ENCODE data around the gene SORCS2.

The SORCS2 gene

GRCh38 chr4:7510066-7510465 lies 317.7 kb downstream of the SORCS2 start:
- no peak overlapping the region for H4K8ac ChIP-seq (ENCODE audit: low read length)
- no peak overlapping the region for H3K27ac ChIP-seq (ENCODE audit: low read length, poor library complexity, severe bottlenecking)
- H3K4me2 ChIP-seq (ENCODE audit: low read length, poor library complexity, severe bottlenecking) = no peak overlapping the region
- H3K79me1 ChIP-seq (replicated peaks; ENCODE audit: low read length, poor library complexity, severe bottlenecking) = no peaks in the 10 kb centered on the region
- no peak overlapping the region for H2BK12ac ChIP-seq (ENCODE audit: low read length in 2 of 2)
- H3K9ac ChIP-seq (ENCODE audit: low read length) = no peak overlapping the region
- no peaks in the 10 kb centered on the region for H3K36me3 ChIP-seq (ENCODE audit: control insufficient read depth in 1 of 2, insufficient read depth in 2 of 2, low read depth in 1 of 2, low read length in 2 of 2)
- H2BK120ac ChIP-seq (ENCODE audit: low read depth, low read length) = no peak overlapping the region
- H3K23ac ChIP-seq (ENCODE audit: low read length in 2 of 2) = no peak overlapping the region
- H3K4ac ChIP-seq (ENCODE audit: low read depth in 1 of 2, low read length in 2 of 2) = no peak overlapping the region
- no peak overlapping the region for H2AK5ac ChIP-seq (ENCODE audit: low read length, severe bottlenecking)
- peak overlapping the region in 1 of 2 experiments; percentile 53 for H3K14ac ChIP-seq (ENCODE audit: low read length in 2 of 2)
- no peak overlapping the region for H2BK5ac ChIP-seq (ENCODE audit: low read depth, low read length, poor library complexity, severe bottlenecking)
- H3K4me1 ChIP-seq (ENCODE audit: control insufficient read depth, insufficient read depth, low read depth, low read length) = peaks cover 21% of the 10 kb centered on the region
- H3K4me3 ChIP-seq (ENCODE audit: insufficient read depth in 1 of 2, low read depth in 1 of 2, low read length in 2 of 2) = no peak overlapping the region
- no peaks in the 10 kb centered on the region for H3K9me3 ChIP-seq (ENCODE audit: control insufficient read depth, low read length)
- no peak overlapping the region for H3K18ac ChIP-seq (ENCODE audit: low read depth in 1 of 2, low read length in 2 of 2)
- no peak overlapping the region for H2AFZ ChIP-seq (ENCODE audit: low read depth, low read length)
- no peak overlapping the region for H4K91ac ChIP-seq (ENCODE audit: low read length)
- H2BK15ac ChIP-seq (ENCODE audit: low read depth, poor library complexity, severe bottlenecking) = no peak overlapping the region
- WGBS = 91% methylated on average over 27 of the region's 27 CpGs
- DNase-seq = no peak
- H3K27me3 ChIP-seq (ENCODE audit: control insufficient read depth in 1 of 2, insufficient read depth in 1 of 2, low read length in 2 of 2) = peaks cover 6 to 22% of the 10 kb centered on the region in 2 experiments

- H3K4me3 ChIP-seq (ENCODE audit: insufficient read depth in 1 of 2, low read depth in 1 of 2, low read length in 2 of 2) = no peak overlapping the region
- H3K9ac ChIP-seq (ENCODE audit: low read length) = no peak overlapping the region
- peaks cover 0 to 2% of the 10 kb centered on the region in 2 experiments for H3K36me3 ChIP-seq (ENCODE audit: control insufficient read depth in 1 of 2, insufficient read depth in 2 of 2, low read depth in 1 of 2, low read length in 2 of 2)
- DNase-seq = no peak
- no peak overlapping the region for H4K91ac ChIP-seq (ENCODE audit: low read length)
- no peak overlapping the region for H2AK5ac ChIP-seq (ENCODE audit: low read length, severe bottlenecking)
- H2BK120ac ChIP-seq (ENCODE audit: low read depth, low read length) = no peak overlapping the region
- H3K14ac ChIP-seq (ENCODE audit: low read length in 2 of 2) = peak overlapping the region in 1 of 2 experiments; percentile 53
- no peaks in the 10 kb centered on the region for H3K9me3 ChIP-seq (ENCODE audit: control insufficient read depth, low read length)
- 93% methylated on average over 30 of the region's 30 CpGs for WGBS
- no peaks in the 10 kb centered on the region for H3K79me1 ChIP-seq (replicated peaks; ENCODE audit: low read length, poor library complexity, severe bottlenecking)
- H2BK5ac ChIP-seq (ENCODE audit: low read depth, low read length, poor library complexity, severe bottlenecking) = no peak overlapping the region
- H3K27me3 ChIP-seq (ENCODE audit: control insufficient read depth in 1 of 2, insufficient read depth in 1 of 2, low read length in 2 of 2) = peaks cover 6 to 17% of the 10 kb centered on the region in 2 experiments
- no peak overlapping the region for H3K4ac ChIP-seq (ENCODE audit: low read depth in 1 of 2, low read length in 2 of 2)
- H3K18ac ChIP-seq (ENCODE audit: low read depth in 1 of 2, low read length in 2 of 2) = no peak overlapping the region
- no peak overlapping the region for H2BK12ac ChIP-seq (ENCODE audit: low read length in 2 of 2)
- no peak overlapping the region for H4K8ac ChIP-seq (ENCODE audit: low read length)
- no peak overlapping the region for H2BK15ac ChIP-seq (ENCODE audit: low read depth, poor library complexity, severe bottlenecking)
- no peak overlapping the region for H3K4me2 ChIP-seq (ENCODE audit: low read length, poor library complexity, severe bottlenecking)
- peaks cover 26% of the 10 kb centered on the region for H3K4me1 ChIP-seq (ENCODE audit: control insufficient read depth, insufficient read depth, low read depth, low read length)
- H2AFZ ChIP-seq (ENCODE audit: low read depth, low read length) = no peak overlapping the region
- H3K23ac ChIP-seq (ENCODE audit: low read length in 2 of 2) = no peak overlapping the region
- H3K27ac ChIP-seq (ENCODE audit: low read length, poor library complexity, severe bottlenecking) = no peak overlapping the region
Measured at GRCh38 chr4:7510538-7510937, 318.2 kb downstream of the SORCS2 start.

- Histone ChIP-seq H3K9me3 (ENCODE audit: control insufficient read depth, low read length) (no peaks in the 10 kb centered on the region), H2BK120ac (ENCODE audit: low read depth, low read length) (no peak overlapping the region), H3K4me2 (ENCODE audit: low read length, poor library complexity, severe bottlenecking) (peak overlapping the region; percentile 7), H3K27me3 (ENCODE audit: control insufficient read depth in 1 of 2, insufficient read depth in 1 of 2, low read length in 2 of 2) (peaks cover 15 to 17% of the 10 kb centered on the region in 2 experiments), H3K27ac (ENCODE audit: low read length, poor library complexity, severe bottlenecking) (no peak overlapping the region), H4K8ac (ENCODE audit: low read length) (peak overlapping the region; percentile 46), H3K4me3 (ENCODE audit: insufficient read depth in 1 of 2, low read depth in 1 of 2, low read length in 2 of 2) (no peak overlapping the region), H3K36me3 (ENCODE audit: control insufficient read depth in 1 of 2, insufficient read depth in 2 of 2, low read depth in 1 of 2, low read length in 2 of 2) (peaks cover 0 to 2% of the 10 kb centered on the region in 2 experiments), H3K4ac (ENCODE audit: low read depth in 1 of 2, low read length in 2 of 2) (no peak overlapping the region), H3K18ac (ENCODE audit: low read depth in 1 of 2, low read length in 2 of 2) (no peak overlapping the region), H3K9ac (ENCODE audit: low read length) (no peak overlapping the region), H2BK15ac (ENCODE audit: low read depth, poor library complexity, severe bottlenecking) (no peak overlapping the region), H2BK12ac (ENCODE audit: low read length in 2 of 2) (peak overlapping the region in 1 of 2 experiments; percentile 55), H3K4me1 (ENCODE audit: control insufficient read depth, insufficient read depth, low read depth, low read length) (peaks cover 32% of the 10 kb centered on the region), H4K91ac (ENCODE audit: low read length) (no peak overlapping the region), H2AK5ac (ENCODE audit: low read length, severe bottlenecking) (no peak overlapping the region), H3K79me1 (replicated peaks; ENCODE audit: low read length, poor library complexity, severe bottlenecking) (no peaks in the 10 kb centered on the region), H2BK5ac (ENCODE audit: low read depth, low read length, poor library complexity, severe bottlenecking) (no peak overlapping the region), H2AFZ (ENCODE audit: low read depth, low read length) (peak overlapping the region; percentile 33), H3K14ac (ENCODE audit: low read length in 2 of 2) (no peak overlapping the region), H3K23ac (ENCODE audit: low read length in 2 of 2) (no peak overlapping the region)
- WGBS = 63% methylated on average over 7 of the region's 7 CpGs
- DNase-seq = no peak
Measured at GRCh38 chr4:7511525-7511924, 319.2 kb downstream of the SORCS2 start.

- Histone ChIP-seq H2AK5ac (ENCODE audit: low read length, severe bottlenecking) (no peak overlapping the region), H2BK120ac (ENCODE audit: low read depth, low read length) (no peak overlapping the region), H3K4me1 (ENCODE audit: control insufficient read depth, insufficient read depth, low read depth, low read length) (peaks cover 32% of the 10 kb centered on the region), H3K4me3 (ENCODE audit: insufficient read depth in 1 of 2, low read depth in 1 of 2, low read length in 2 of 2) (no peak overlapping the region), H2BK12ac (ENCODE audit: low read length in 2 of 2) (peak overlapping the region in 1 of 2 experiments; percentile 47), H3K27ac (ENCODE audit: low read length, poor library complexity, severe bottlenecking) (no peak overlapping the region), H2AFZ (ENCODE audit: low read depth, low read length) (no peak overlapping the region), H4K91ac (ENCODE audit: low read length) (no peak overlapping the region), H3K4me2 (ENCODE audit: low read length, poor library complexity, severe bottlenecking) (no peak overlapping the region), H4K8ac (ENCODE audit: low read length) (no peak overlapping the region), H3K36me3 (ENCODE audit: control insufficient read depth in 1 of 2, insufficient read depth in 2 of 2, low read depth in 1 of 2, low read length in 2 of 2) (peaks cover 0 to 2% of the 10 kb centered on the region in 2 experiments), H3K9me3 (ENCODE audit: control insufficient read depth, low read length) (no peaks in the 10 kb centered on the region), H3K18ac (ENCODE audit: low read depth in 1 of 2, low read length in 2 of 2) (no peak overlapping the region), H3K4ac (ENCODE audit: low read depth in 1 of 2, low read length in 2 of 2) (no peak overlapping the region), H3K23ac (ENCODE audit: low read length in 2 of 2) (no peak overlapping the region), H3K27me3 (ENCODE audit: control insufficient read depth in 1 of 2, insufficient read depth in 1 of 2, low read length in 2 of 2) (peaks cover 17 to 22% of the 10 kb centered on the region in 2 experiments), H3K14ac (ENCODE audit: low read length in 2 of 2) (no peak overlapping the region), H3K9ac (ENCODE audit: low read length) (no peak overlapping the region), H3K79me1 (replicated peaks; ENCODE audit: low read length, poor library complexity, severe bottlenecking) (no peaks in the 10 kb centered on the region), H2BK5ac (ENCODE audit: low read depth, low read length, poor library complexity, severe bottlenecking) (no peak overlapping the region), H2BK15ac (ENCODE audit: low read depth, poor library complexity, severe bottlenecking) (no peak overlapping the region)
- WGBS = 69% methylated on average over 5 of the region's 5 CpGs
- DNase-seq = no peak
Measured at GRCh38 chr4:7512428-7512827, 320.1 kb downstream of the SORCS2 start.

Measured in mesenchymal stem cell (in vitro differentiated cells and primary cell).